Measurements from ENCODE around the gene TLK1.
A peak's percentile ranks its signal among the peaks of the same experiment; 100 is the strongest.

TLK1 gene

GRCh38 chr2:170991398-170992182, 169.1 kb downstream of the TLK1 start:
- no peak for DNase-seq

DNA sequence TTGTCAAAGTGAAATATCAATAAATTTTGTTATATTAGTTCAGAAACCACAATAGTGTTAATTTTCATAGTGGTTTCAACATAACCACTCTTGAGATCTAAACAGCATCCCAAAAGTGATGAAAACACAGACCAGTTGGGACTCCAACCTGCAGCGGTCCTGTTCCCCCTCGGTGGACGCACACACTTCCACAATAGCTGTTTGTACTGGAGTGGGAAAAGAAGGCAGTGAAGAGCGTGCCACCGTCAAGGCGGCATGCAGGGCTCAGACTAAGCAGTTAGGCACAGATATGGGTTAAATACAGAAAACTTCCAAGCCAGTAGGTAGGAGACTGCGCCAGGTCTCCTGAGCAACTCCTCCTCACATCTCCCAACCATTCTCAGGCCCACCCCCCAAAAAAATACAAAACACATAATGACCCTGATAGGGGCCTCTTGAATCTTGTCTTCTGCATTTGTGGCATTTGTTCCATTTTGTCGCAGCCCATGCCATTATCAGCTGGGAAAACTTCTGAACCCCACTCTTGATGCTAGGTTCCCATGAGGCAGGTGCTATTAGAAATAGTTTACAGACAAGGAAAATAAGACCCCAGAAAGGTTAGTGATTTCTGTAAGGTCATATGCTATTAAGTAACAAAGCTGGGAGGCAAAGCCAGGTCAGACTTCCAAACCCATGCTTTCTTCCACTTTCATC, 174.0 kb downstream of the TLK1 start:
- no peak for DNase-seq

DNA sequence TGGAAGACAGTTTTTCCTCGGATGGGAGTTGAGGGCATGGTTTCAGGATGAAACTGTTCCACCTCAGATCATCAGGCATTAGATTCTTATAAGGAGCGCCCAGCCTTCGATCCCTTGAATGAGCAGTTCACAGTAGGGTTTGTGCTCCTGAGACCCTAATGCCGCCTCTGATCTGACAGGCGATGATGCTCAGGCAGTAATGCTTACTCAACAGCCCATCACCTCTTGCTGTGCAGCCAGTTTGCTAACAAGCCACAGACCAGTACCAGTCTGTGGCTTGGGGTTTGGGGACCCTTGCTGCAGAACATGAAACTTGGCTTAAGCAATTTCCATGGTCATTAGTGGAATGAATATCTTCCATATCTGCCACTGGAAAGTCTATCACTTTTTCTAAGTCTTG, 175.3 kb downstream of the TLK1 start:
- no peak for DNase-seq

GRCh38 chr2:170984079-170984478, 176.6 kb downstream of the TLK1 start:
- DNase-seq: no peak

DNA sequence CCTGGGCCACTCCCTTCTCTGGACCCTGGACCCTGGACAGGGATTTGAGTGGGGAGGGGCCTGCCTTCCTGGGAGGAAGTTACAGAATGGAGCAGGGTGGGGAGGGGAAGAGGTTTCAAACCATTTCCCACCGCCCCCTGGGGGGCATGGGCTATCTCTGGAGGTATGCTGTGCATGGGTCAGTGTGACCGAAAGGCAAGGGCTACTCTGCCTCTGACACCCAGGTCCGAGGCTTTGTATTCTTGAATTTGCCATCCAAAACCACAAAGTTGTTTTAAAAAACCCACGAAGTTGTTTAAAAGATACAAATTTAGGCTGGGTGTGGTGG, 184.8 kb downstream of the TLK1 start:
- DNase-seq: no peak

DNA sequence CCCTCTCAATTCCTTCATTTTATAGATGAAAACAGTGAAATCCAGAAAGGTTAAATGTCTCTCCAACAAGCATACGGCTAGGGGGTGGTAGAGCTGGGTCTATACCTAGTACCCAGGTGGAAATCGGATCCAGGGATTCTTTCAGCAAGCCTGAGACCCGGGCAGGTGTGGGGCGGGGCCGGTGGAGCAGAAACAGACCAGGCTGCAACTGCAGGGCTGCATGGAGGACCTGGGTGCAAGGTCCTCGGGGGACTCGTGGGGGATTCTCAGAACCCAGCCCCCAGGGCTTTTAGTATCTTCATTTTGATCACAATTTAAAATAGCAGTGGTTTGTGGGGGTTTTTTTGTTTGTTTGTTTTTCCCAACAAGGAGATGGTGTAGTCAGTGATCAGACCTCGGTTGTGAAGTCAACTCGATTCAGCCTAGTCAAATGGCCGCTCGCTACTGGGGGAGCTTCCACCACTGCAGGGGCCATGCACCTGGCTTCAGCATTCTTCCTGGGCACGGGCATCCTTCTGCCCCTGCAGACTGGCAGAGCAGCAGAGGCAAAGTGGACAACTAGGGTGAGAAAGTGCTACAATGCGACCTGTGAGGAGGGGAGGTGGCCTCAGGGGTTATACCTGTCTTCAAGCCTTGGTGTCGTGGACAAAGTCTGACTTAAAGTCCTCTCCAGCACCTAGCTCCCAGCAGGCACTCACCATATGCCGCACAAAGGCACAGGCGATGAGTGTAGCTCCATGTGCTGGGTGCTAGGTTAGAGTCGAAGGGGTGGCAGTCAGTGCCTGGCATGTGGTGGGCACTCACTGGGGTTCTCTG, 185.4 kb downstream of the TLK1 start:
- no peak for DNase-seq

GRCh38 chr2:170974304-170974993, 186.2 kb downstream of the TLK1 start:
- DNase-seq: no peak

DNA sequence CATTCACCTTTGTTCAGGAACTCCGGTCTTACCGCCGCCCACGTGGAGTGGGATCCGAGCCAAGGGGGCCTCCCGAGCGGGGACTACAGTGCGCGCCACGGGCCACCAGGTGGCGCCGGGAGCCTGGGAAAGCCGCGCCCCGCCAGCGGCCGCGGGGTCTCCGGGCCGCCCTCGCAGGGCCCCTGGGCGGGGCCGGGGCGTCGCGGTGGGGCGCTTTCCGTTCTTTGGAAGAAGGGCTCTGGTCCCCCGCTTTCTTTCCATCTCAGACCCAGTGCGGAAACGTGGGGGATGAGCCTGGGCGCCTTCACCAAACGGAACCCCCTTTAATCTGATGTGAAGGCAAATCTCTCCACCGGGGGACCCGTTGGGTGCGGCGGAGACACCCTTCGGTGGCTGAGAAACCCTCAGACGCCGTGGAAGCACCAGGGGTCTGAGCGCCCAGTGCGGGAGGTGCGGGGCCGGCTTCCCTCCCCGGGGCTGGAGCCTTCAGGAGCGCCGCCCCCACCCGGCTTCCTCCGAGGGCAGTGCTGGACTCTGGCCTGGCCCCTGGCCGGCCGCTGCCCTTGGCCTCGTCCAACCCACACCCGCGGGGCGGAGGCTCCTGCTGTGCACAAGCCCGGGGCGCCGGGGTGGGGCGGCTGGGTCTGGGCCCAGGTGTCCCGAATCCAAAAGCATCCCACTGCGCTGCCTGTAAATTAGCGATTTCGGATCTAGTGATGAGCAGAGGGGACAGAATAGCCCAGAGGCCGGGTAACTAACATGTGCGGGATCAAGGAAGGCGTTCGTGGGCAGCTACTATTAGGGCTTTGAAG, 187.0 kb downstream of the TLK1 start:
- peak; percentile 91 for DNase-seq

- no peak for DNase-seq
Observed at GRCh38 chr2:170973225-170973491, 187.5 kb downstream of the TLK1 start.

DNA sequence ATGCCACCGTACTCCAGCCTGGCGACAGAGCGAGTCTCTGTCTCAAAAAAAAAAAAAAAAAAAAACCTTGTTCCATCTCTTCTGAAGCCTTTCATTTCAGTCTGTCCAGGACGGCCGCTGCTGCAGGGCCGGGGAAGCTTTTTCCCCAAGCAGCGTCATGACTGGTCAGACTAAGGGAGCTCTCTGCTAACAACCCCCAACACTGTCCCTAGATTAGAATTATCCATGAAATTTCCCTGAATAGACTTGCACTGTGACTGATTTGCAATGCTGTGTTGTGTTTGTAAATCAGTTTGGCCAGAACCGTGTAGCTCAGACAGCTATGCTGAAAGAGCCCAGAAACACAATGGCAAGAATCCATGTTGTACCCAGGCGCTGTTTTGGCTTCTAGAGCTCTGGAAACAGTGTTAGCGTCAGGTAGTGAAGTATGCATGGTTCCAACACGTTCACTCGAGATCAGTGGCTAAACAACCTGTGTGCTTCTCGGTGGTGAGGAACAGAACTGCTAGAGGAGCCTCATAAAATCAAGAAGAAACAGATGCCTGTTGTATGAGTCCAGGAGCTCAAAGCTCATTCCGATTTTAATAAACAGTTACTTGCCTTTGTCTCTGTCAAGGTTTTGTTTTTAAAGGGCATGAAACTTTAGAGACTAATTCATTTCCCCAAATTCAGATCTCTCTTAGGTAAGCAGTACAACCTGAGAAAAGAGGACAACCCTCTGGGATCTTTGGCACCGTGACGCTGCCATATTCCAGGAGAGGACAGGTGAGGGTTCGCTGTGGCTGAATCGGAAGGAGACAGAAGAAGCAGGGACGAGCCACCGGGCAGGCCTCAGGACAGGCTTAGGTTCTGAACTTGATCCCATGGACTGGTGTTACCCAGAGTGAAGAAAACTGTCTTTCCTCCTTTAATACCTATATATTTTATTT, 188.1 kb downstream of the TLK1 start:
- DNase-seq: no peak

DNA sequence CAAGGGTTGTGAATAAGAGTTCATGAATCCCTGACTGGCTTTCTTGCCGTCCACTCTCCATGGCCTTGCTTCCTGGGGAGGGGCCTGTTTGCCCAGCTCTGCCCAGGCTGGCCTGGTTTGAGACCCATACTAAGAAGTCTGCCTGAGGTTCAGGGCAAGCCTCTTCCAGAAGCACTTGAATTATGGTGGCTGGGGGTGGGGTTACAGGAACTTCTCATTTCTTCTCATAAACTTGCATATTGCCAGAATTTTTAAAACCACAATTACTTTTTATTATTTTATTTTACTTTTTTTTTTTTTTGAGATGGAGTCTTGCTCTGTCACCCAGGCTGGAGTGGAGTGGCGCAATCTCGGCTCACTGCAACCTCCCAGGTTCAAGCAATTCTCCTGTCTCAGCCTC, 189.6 kb downstream of the TLK1 start:
- DNase-seq: no peak

DNA sequence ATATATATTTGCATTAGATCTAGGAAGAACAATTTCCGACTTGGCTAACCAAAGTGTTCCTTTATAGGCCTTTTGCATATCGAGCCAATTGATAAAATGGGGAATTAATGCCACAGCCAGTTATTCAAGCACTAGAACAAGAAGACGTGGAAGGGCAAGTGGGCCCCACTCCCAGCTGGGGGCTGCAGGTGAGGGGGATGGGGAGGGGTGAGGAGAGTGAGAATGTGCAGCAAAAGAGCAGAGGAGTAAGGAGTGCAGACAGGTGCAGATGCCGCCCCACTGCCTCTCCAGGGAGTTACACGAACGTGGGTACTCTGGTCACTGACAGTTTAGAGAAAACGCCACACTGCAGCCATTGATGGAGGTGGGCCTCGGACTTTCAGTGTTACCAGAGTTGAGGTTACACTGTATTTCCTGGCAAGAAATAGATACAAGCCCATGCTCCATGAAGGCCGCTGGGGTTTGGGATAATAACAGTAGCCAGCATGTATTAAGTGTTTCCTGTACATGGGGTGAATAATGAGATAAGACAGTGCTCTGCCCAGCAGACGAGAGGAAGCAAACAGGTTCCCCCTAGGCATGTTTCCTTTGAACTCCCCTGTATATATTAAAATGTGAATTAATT, 190.7 kb downstream of the TLK1 start:
- DNase-seq: no peak

GRCh38 chr2:170969030-170969429, 191.7 kb downstream of the TLK1 start:
- DNase-seq: no peak

DNA sequence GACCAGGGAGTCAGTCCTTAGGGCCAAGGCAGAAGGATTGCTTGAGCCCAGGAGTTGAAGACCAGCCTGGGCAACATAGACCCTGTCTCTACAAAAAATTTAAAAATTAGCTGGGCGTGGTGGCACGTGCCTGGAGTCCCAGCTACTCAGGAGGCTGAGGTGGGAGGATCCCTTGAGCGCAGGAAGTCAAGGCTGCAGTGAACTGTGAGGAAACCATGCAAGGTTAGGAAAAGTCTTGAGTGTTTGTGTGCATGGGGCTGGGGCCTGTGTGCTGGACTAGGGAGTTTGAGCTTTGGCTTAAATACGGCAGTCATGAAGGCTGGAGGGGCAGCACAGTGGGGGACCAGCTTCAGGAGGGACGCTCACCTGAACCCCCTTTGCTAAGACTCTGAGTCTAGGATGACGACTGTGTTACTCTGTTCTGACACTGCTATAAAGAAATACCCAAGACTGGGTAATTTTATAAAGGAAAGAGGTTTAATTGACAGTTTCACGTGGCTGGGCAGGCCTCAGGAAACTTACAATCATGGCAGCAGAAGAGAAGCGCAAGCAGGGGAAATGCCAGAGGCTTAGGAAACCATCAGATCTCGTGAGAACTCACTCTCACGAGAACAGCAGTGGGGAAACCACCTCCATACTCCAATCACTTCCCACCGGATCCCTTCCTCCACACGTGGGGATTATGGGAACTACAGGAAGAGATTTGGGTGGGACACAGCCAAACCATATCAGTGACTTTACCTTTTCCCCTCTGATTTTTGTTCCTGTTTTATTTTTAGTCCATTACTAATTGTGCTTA, 192.3 kb downstream of the TLK1 start:
- DNase-seq: no peak

DNA sequence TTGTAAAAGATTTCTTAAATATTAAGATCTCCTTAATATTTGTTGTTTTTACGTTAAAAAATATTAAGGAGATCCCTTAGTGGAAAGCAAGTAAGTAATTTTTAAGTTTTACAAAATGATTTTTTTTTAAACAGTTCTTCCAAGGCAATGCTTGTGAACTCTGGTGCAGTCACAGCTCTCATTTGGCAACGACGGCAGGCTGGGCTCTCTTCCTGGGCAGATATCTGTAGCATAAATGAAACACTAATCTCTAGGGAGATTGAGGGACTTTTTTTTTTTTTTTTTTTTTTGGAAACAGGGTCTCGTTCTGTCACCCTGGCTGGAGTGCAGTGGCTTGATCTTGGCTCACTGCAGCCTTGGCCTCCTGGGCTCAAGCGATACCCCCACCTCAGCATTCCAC, 193.1 kb downstream of the TLK1 start:
- no peak for DNase-seq

DNA sequence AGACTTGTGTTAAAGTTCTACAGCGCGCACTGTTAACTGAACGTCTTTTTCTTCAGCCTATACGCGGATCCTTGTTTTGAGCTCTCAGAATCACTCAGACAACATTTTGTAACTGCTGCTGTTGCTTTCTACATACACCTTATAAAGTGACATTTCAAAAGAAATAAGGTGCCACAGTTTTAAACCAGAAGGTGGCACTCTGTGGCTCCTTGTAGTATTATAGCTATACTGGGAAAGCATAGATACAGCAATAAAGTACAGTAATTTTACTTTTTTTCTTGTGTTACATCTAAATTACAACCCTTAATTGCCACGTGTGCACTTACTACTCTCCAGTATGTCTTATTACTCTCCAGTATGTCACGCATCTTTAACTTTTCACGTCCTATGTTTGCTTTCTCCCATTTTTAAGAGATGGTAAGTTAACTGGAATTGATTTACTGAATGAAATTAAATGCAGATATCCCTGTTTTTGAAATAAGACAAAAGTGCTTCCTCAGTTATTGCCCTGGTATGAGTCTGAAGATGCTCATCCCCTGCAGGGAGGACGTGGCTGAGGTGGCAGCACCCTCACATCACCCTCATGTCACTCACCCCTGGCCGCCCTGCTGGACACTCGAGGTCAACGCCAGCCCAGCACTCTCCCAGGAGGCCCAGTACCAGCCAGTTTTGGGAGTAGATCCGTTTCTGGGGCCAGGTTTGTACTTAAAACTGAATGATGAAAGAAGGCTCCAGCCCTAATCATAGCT, 193.9 kb downstream of the TLK1 start:
- DNase-seq: no peak

DNA sequence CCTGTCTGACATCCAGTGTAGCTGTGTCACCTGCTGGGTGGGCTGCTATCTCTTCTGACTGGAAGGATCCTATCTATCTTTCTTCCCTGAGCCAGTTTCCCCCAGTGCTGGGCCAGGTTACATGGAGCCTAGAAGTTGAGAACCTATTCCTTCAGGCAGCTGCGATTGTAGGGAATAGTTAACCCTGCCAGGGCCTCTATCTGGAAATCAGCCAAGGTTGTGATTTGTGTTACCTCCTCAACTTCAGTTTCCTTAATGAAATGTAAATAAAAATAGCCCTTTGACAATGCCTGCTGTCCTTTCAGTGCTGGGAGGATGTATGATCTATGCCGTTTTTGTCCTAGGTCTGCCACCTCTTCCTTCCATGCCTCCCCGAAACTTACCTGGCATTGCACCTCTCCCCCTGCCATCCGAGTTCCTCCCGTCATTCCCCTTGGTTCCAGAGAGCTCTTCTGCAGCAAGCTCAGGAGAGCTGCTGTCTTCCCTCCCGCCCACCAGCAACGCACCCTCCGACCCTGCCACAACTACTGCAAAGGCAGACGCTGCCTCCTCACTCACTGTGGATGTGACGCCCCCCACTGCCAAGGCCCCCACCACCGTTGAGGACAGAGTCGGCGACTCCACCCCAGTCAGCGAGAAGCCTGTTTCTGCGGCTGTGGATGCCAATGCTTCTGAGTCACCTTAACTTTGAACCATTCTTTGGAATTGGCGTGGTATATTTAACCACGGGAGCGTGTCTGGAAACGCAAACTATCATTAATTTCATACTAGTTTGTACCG, 195.1 kb downstream of the TLK1 start:
- no peak for DNase-seq

GRCh38 chr2:170963386-170963785, 197.3 kb downstream of the TLK1 start:
- DNase-seq: no peak

DNA sequence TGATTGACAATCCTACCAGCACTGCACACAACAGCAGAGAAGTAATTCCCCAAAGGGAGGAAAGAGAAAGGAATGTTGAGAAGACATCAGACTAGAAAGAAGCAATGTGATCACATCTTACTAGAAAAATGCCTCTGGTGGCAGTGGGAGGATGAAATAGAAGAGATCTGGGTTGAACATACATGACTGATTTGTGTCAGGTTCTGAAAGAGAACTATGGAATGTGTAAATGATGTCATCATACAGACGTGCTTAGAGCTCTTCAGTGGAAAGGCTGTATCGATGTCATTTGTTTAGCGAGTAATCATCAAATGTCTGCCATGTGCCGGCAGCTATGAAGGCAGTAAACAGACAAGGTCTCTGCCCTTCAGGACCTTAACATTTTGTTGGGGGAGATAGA, 206.8 kb downstream of the TLK1 start:
- no peak for DNase-seq
